Muscle layer of colon (tissue), 2 donors: ENCODE data around the gene ZNF444.
"Not testable (repeated sequence)": the region's sequence is repeated elsewhere in the genome, so short reads cannot be mapped to it uniquely, and the experiment has no call there.

Experiments used
- H3K27ac ChIP-seq: one replicate; pipeline ENCODE4 v1.7.0; 2013; ENCODE audit warnings: low read depth, mild to moderate bottlenecking, low read length, moderate library complexity
- H3K27me3 ChIP-seq, 2 donors: one replicate each; pipeline ENCODE4 v1.7.0; 2013; ENCODE audit warnings: low read length in 2 of 2, mild to moderate bottlenecking in 2 of 2; ENCODE audit not compliant: insufficient read depth in 2 of 2, control insufficient read depth in 1 of 2
- H3K36me3 ChIP-seq: one replicate; pipeline ENCODE4 v1.7.0; 2013; ENCODE audit warnings: mild to moderate bottlenecking, low read length; ENCODE audit not compliant: insufficient read depth
- H3K4me1 ChIP-seq: one replicate; pipeline ENCODE4 v1.7.0; 2013; ENCODE audit warnings: mild to moderate bottlenecking, low read length; ENCODE audit not compliant: insufficient read depth
- H3K4me3 ChIP-seq, 2 donors: one replicate each; pipeline ENCODE4 v1.7.0; 2013; ENCODE audit warnings: low read length in 2 of 2, low read depth in 1 of 2, mild to moderate bottlenecking in 1 of 2, moderate library complexity in 1 of 2
- H3K9ac ChIP-seq: one replicate; pipeline ENCODE4 v1.7.0; 2013; ENCODE audit warnings: low read length
- H3K9me3 ChIP-seq: one replicate; pipeline ENCODE4 v1.7.0; 2013; ENCODE audit warnings: mild to moderate bottlenecking, low read length
- donor health status: abdominal sarcoma.
- donor health status: Adenocarcinoma of cecum.

ZNF444 gene

GRCh38 chr19:56140583-56141416 lies at the start of gene ZNF444:
Gene ZNF444 (plus strand): TSS chr19:56141287. CDS start chr19:56146912, 5,625 bp downstream.
- peak within 1 kb of the TSS; percentile 46 to 72 for H3K4me3 ChIP-seq
- no peaks in the 10 kb centered on the region for H3K9me3 ChIP-seq
- no peaks in the 10 kb centered on the region for H3K27me3 ChIP-seq
- H3K4me1 ChIP-seq = peaks cover 22% of the 10 kb centered on the region
- peak within 1 kb of the TSS; percentile 59 for H3K9ac ChIP-seq
- H3K36me3 ChIP-seq = no peaks in the 10 kb centered on the region
- peak within 1 kb of the TSS; percentile 98 for H3K27ac ChIP-seq

DNA sequence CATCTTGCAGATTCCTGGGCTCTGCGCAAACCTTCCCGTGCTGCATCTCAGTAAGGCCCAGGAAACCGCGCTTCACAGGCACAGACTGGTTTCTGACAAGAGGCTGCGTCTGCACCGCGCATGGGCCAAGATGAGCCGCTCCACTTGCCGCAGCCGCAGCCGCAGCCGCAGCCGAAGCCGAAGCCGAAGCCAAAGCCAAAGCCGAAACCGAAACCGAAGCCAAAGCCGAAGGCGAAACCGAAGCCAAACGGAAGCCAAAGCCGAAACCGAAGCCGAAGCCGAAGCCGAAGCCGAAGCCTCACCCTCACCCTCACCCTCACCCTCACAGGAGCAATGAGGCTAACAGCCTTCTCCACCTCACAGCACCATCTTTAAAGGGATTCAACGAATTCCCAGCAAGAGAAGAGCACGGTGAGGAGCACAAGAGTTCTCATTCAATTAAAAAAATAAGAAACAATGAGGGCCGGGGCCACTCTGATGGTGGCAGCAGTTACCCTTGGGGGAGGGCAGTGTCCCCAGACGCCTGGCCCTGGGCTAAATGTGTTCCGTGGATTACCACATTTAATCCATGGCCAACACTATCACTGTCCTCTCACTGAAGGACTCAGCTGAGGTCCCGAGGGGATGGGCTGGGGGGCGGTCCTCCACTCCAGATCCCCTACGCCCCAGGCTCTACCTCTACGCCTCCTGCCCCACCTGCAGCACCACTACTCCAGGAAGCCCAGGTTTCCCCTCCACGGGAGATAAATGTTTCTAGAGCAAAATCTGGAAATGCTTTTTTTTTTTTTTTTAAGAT lies 49.1 kb upstream of the ZNF444 start:
- Histone ChIP-seq H3K27ac (no peak overlapping the region), H3K9me3 (no peaks in the 10 kb centered on the region), H3K36me3 (peaks cover 4% of the 10 kb centered on the region), H3K4me1 (peaks cover 5% of the 10 kb centered on the region), H3K27me3 (no peaks in the 10 kb centered on the region), H3K9ac (no peak overlapping the region), H3K4me3 (no peak overlapping the region)

GRCh38 chr19:56092685-56093631 lies 48.1 kb upstream of the ZNF444 start:
- H3K9ac ChIP-seq = no peak overlapping the region
- H3K4me1 ChIP-seq = peaks cover 5% of the 10 kb centered on the region
- no peaks in the 10 kb centered on the region for H3K27me3 ChIP-seq
- H3K9me3 ChIP-seq = no peaks in the 10 kb centered on the region
- H3K27ac ChIP-seq = no peak overlapping the region
- peaks cover 4% of the 10 kb centered on the region for H3K36me3 ChIP-seq
- H3K4me3 ChIP-seq = no peak overlapping the region

DNA sequence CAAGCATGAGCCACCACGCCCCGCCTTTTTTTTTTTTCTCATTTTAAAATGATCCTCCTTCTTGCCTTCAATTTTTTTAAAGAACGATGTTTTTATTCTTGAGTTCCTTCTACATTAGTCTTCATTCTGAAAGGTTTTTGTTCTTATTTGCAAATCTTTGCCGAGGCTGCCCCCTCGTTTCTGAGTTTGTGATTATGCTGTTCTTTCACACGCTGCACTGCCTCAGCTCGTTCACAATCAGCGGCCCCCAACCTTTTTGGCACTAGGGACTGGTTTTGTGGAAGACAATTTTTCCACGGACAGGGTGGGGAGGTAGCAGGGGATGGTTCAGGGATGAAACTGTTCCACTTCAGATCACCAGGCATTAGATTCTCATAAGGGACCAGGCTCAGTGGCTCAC lies 46.6 kb upstream of the ZNF444 start:
- Histone ChIP-seq H3K9ac (no peak overlapping the region), H3K9me3 (no peaks in the 10 kb centered on the region), H3K27ac (no peak overlapping the region), H3K36me3 (no peaks in the 10 kb centered on the region), H3K4me3 (no peak overlapping the region), H3K4me1 (peaks cover 5% of the 10 kb centered on the region), H3K27me3 (no peaks in the 10 kb centered on the region)

- no peaks in the 10 kb centered on the region for H3K4me1 ChIP-seq
- H3K27ac ChIP-seq = no peak overlapping the region
- H3K9me3 ChIP-seq = no peaks in the 10 kb centered on the region
- H3K27me3 ChIP-seq = no peaks in the 10 kb centered on the region
- no peak overlapping the region for H3K4me3 ChIP-seq
- H3K9ac ChIP-seq = no peak overlapping the region
- peaks cover 6% of the 10 kb centered on the region for H3K36me3 ChIP-seq
These were observed 44.4 kb upstream of the ZNF444 start for GRCh38 chr19:56096665-56097064.

- no peak overlapping the region for H3K9ac ChIP-seq
- no peak overlapping the region for H3K4me3 ChIP-seq
- no peaks in the 10 kb centered on the region for H3K4me1 ChIP-seq
- H3K27ac ChIP-seq = no peak overlapping the region
- no peaks in the 10 kb centered on the region for H3K9me3 ChIP-seq
- peaks cover 6% of the 10 kb centered on the region for H3K36me3 ChIP-seq
- H3K27me3 ChIP-seq = no peaks in the 10 kb centered on the region
These were observed 43.8 kb upstream of the ZNF444 start for GRCh38 chr19:56097306-56097705.

GRCh38 chr19:56097776-56098175 lies 43.3 kb upstream of the ZNF444 start:
- Histone ChIP-seq H3K9me3 (no peaks in the 10 kb centered on the region), H3K4me1 (no peaks in the 10 kb centered on the region), H3K9ac (no peak overlapping the region), H3K27me3 (no peaks in the 10 kb centered on the region), H3K4me3 (no peak overlapping the region), H3K27ac (no peak overlapping the region), H3K36me3 (peaks cover 6% of the 10 kb centered on the region)

DNA sequence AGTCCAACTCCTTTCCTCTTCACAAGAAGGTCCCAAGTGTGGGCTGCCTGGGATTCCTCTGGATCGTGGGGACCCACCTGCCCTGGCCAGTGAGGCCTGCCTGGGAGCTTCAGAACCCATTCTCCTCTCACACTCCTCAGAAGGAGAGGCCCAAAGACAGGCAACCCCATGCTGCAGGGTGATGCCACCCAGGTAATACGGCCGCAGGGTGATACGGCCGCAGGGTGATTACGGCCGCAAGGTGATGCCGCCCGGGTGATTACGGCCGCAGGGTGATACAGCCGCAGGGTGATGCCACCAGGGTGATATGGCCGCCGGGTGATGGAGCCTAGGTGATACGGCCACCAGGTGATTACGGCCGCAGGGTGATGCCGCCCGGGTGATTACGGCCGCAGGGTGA lies 42.9 kb upstream of the ZNF444 start:
- not testable (repeated sequence) for H3K4me1 ChIP-seq, H3K4me3 ChIP-seq, H3K9ac ChIP-seq, H3K36me3 ChIP-seq, H3K27me3 ChIP-seq, H3K9me3 ChIP-seq, H3K27ac ChIP-seq

- H3K4me1 ChIP-seq = no peaks in the 10 kb centered on the region
- peaks cover 6% of the 10 kb centered on the region for H3K36me3 ChIP-seq
- H3K27ac ChIP-seq = no peak overlapping the region
- H3K9me3 ChIP-seq = no peaks in the 10 kb centered on the region
- H3K4me3 ChIP-seq = no peak overlapping the region
- H3K9ac ChIP-seq = no peak overlapping the region
- no peaks in the 10 kb centered on the region for H3K27me3 ChIP-seq
These were observed 42.1 kb upstream of the ZNF444 start for GRCh38 chr19:56098731-56099568.

GRCh38 chr19:56099638-56100539 lies 41.2 kb upstream of the ZNF444 start:
- peaks cover 5% of the 10 kb centered on the region for H3K4me1 ChIP-seq
- H3K9ac ChIP-seq = no peak overlapping the region
- no peaks in the 10 kb centered on the region for H3K9me3 ChIP-seq
- peaks cover 6% of the 10 kb centered on the region for H3K36me3 ChIP-seq
- no peak overlapping the region for H3K4me3 ChIP-seq
- no peak overlapping the region for H3K27ac ChIP-seq
- H3K27me3 ChIP-seq = no peaks in the 10 kb centered on the region
